Measurements from ENCODE around the gene KLHL6. TPM values are rescaled to one million over a fixed set of nuclear protein-coding genes. Genes with fewer than 3 reads are reported as not detected.

The KLHL6 gene
- total and polyA plus RNA-seq, 2 experiments from 2014 or later = 0.03 TPM; not detected in 1

DNA sequence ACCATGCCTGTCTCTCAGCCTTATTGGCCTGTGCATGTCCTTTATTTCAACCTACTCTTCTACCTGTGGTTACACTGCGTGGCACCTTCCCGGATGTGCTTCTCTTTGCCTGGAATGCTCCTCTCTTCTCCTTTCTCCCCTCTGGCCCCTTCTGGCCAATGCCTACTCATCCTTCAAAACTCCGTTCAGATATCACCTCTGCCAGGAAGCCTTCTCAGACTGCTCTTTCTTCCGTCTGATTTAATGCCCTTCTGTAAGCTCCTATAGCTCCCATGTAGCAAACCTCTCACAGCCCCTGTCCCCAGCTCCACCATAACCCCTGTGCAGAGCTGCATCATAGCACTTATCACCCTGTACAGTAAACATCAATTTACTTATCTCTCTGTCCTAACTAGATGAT lies 13.2 kb downstream of the KLHL6 start:
- Histone ChIP-seq H3K4me3 (no peak overlapping the region), H3K27me3 (peaks cover 85% of the 10 kb centered on the region), H3K9me3 (ENCODE audit: low read depth) (no peaks in the 10 kb centered on the region), H3K4me1 (ENCODE audit: low read depth) (no peaks in the 10 kb centered on the region), H3K27ac (no peak overlapping the region), H3K36me3 (no peaks in the 10 kb centered on the region)
- no peak for TF ChIP-seq CTCF (IDR thresholded peaks at IDR 0.05; ENCODE audit: low read depth, low read length)
- DNase-seq (ENCODE audit: low read depth in 1 of 2, low spot score in 1 of 2) = no peak

GRCh38 chr3:183541738-183542137 lies 13.8 kb downstream of the KLHL6 start:
- Histone ChIP-seq H3K4me1 (ENCODE audit: low read depth) (no peaks in the 10 kb centered on the region), H3K27ac (no peak overlapping the region), H3K27me3 (peaks cover 86% of the 10 kb centered on the region), H3K4me3 (no peak overlapping the region), H3K36me3 (no peaks in the 10 kb centered on the region), H3K9me3 (ENCODE audit: low read depth) (no peaks in the 10 kb centered on the region)
- TF ChIP-seq CTCF (IDR thresholded peaks at IDR 0.05; ENCODE audit: low read depth, low read length) = no peak
- no peak for DNase-seq (ENCODE audit: low read depth in 1 of 2, low spot score in 1 of 2)

DNA sequence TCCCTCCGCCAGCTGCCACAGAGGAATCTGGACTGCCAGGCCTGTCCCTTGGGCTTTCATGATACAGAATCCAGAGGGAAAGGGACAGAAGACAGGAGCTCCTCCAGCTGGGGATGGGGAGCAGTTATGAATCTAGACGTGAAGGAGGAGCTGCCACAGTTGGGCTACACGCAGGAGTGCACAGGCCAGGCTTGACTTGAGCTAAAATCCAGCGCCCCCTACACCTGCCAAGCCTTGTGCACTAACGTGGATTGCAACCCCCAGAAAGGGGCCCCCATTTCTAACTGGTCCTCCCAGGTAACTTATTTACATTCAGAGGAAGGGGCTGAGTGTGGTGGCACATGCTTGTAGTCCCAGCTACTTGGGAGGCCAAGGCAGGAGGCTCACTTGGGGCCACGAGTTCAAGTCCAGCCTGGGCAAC lies 14.3 kb downstream of the KLHL6 start:
- Histone ChIP-seq H3K4me1 (ENCODE audit: low read depth) (no peaks in the 10 kb centered on the region), H3K9me3 (ENCODE audit: low read depth) (no peaks in the 10 kb centered on the region), H3K4me3 (no peak overlapping the region), H3K36me3 (no peaks in the 10 kb centered on the region), H3K27ac (no peak overlapping the region), H3K27me3 (peaks cover 86% of the 10 kb centered on the region)
- no peak for TF ChIP-seq CTCF (IDR thresholded peaks at IDR 0.05; ENCODE audit: low read depth, low read length)
- no peak for DNase-seq (ENCODE audit: low read depth in 1 of 2, low spot score in 1 of 2)

DNA sequence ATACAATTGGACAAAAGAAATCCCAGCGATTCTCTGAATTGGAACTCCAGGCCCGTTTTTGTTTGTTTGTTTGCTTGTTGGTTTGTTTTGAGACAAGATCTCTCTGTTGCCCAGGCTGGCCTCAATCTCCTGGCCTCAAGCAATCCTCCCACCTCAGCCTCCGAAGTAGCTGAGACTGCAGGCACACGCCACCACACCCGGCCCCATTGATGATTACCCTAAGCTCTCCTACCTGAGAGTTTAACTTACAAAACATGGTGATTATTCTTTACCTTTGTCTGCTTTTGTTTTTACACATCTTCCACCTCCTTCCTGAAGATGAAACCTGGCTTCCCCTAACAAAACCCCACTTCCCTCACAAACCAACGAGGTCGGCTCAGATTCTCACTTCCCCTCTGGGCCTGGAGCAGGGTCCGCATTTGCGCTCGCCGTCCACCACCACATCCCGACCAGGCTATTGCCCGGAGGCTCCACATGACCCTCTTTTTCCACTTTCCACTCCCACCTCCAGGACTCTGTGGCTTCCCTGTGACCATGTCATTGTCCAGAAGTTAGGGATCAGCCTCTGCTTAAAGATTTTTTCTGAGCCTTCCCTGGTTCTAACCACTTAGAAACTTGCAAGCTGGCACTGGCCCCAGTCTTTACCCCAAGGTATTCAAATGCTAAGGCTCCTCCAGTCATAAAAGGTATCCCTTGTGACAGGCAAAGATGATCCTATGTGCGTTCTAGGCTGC lies 14.8 kb downstream of the KLHL6 start:
- no peaks in the 10 kb centered on the region for H3K4me1 ChIP-seq (ENCODE audit: low read depth)
- DNase-seq (ENCODE audit: low read depth in 1 of 2, low spot score in 1 of 2) = no peak
- H3K36me3 ChIP-seq = no peaks in the 10 kb centered on the region
- TF ChIP-seq CTCF (IDR thresholded peaks at IDR 0.05; ENCODE audit: low read depth, low read length) = no peak
- no peaks in the 10 kb centered on the region for H3K9me3 ChIP-seq (ENCODE audit: low read depth)
- H3K27me3 ChIP-seq = peaks cover 86% of the 10 kb centered on the region
- H3K4me3 ChIP-seq = no peak overlapping the region
- H3K27ac ChIP-seq = no peak overlapping the region

DNA sequence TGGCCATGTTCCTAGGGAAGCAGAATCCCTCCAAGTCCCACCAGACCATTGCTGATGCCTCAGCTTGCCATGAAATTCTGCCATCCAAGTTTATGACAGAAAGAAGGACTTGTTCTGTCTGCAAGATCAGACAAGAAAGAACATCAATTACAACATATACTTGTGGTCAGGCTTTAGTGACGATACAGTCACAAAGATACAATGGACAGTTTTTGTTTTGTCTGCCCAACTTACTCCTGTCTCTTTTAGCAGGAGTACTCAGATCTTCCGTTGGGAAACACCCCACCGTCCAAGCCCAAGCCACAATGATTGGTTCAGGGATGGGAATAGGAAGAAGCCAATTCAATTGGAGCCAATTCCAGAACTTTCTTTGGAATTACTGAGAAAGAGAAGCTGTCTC lies 15.7 kb downstream of the KLHL6 start:
- peak in 1 of 2 donors; percentile 18 for DNase-seq (ENCODE audit: low read depth in 1 of 2, low spot score in 1 of 2)
- Histone ChIP-seq H3K4me3 (no peak overlapping the region), H3K9me3 (ENCODE audit: low read depth) (no peaks in the 10 kb centered on the region), H3K36me3 (no peaks in the 10 kb centered on the region), H3K27ac (no peak overlapping the region), H3K27me3 (peaks cover 87% of the 10 kb centered on the region), H3K4me1 (ENCODE audit: low read depth) (no peaks in the 10 kb centered on the region)
- TF ChIP-seq CTCF (IDR thresholded peaks at IDR 0.05; ENCODE audit: low read depth, low read length) = no peak
